Kidney (tissue), 14 donors: ENCODE measurements around the gene DOCK7. TPM values are rescaled to one million over a fixed set of nuclear protein-coding genes. Genes with fewer than 3 reads are reported as not detected.
A peak's percentile ranks its signal among the peaks of the same experiment; 100 is the strongest.

Experiments used
- DNase-seq, 5 donors: peaks; one replicate each; pipeline ENCODE4 v3.0.0-alpha.2; 2013 to 2020
- FAIRE-seq: peaks from 2 replicates; lab custom pipeline; 2012; peaks lifted over from hg19 to GRCh38; lab: Jason Lieb, UNC
- H3K27ac ChIP-seq, 2 donors: one replicate each; pipeline ENCODE4 v1.7.0; 2013; ENCODE audit warnings: low read depth in 2 of 2, low read length in 2 of 2, inconsistent platforms in 1 of 2
- H3K27me3 ChIP-seq: one replicate; pipeline ENCODE4 v1.7.1; 2013; ENCODE audit warnings: low read length, inconsistent platforms; ENCODE audit not compliant: control insufficient read depth, insufficient read depth
- H3K36me3 ChIP-seq, 3 donors: one replicate each; pipeline versions ENCODE4 v1.7.0 to v1.7.1; 2013; ENCODE audit warnings: low read length in 3 of 3, control low read depth in 1 of 3, inconsistent platforms in 1 of 3; ENCODE audit not compliant: insufficient read depth in 3 of 3, control insufficient read depth in 2 of 3
- H3K4me1 ChIP-seq, 3 donors: one replicate each; pipeline versions ENCODE4 v1.7.0 to v1.7.1; 2013; ENCODE audit warnings: low read length in 3 of 3, inconsistent platforms in 1 of 3, low read depth in 1 of 3; ENCODE audit not compliant: control insufficient read depth in 2 of 3, insufficient read depth in 2 of 3
- H3K4me3 ChIP-seq, 3 donors: one replicate each; pipeline versions ENCODE4 v1.7.0 to v1.8.1; 2013; ENCODE audit warnings: low read length in 3 of 3, control low read depth in 1 of 3, inconsistent platforms in 1 of 3
- H3K9ac ChIP-seq, 3 donors: one replicate each; pipeline versions ENCODE4 v1.7.0 to v1.7.1; 2013; ENCODE audit warnings: low read length in 3 of 3, control low read depth in 1 of 3, inconsistent platforms in 1 of 3
- H3K9me3 ChIP-seq, 3 donors: one replicate each; pipeline versions ENCODE4 v1.7.0 to v1.7.1; 2013; ENCODE audit warnings: low read length in 3 of 3, control low read depth in 1 of 3, inconsistent platforms in 1 of 3; ENCODE audit not compliant: control insufficient read depth in 2 of 3, insufficient read depth in 1 of 3
- CTCF ChIP-seq: IDR thresholded peaks from 3 replicates; pipeline ENCODE4 v1.5.1; 2012; ENCODE audit warnings: mild to moderate bottlenecking, moderate library complexity, borderline replicate concordance; ENCODE audit not compliant: insufficient read depth; ENCODE audit errors: extremely low read depth
- intact Hi-C: fragments of 100-400 bp; cut with DNase I; formaldehyde crosslinking; loops from one replicate; pipeline ENCODE4 v1.11.1; 2022
- polyA plus RNA-seq: library from polyadenylated mRNA; stranded (reverse); fragments of 350-450 nt; fragmentation: Illumina TruSeq; extraction: RNeasy Lipid Tissue Mini Kit (QIAGEN cat#74804); gene quantifications from one replicate; pipeline ENCODE4 v1.2.3, GENCODE V29; 2014; ENCODE audit warnings: low read depth, low replicate concordance; ENCODE audit not compliant: insufficient read depth
- total RNA-seq: library from RNA; stranded (reverse); fragmentation: NEBNext Ultra II Directional; extraction: Animal tissue kit (Norgen Biotek cat#: 25700); gene quantifications from one replicate; pipeline ENCODE4 v1.2.1, GENCODE V29; 2021
- donor health status: control.
- donor health status: control.
- donor health status: control.
- donor health status: control.
- donor health status: control.
- donor health status: DM: yes; HTN: yes; CAD: no.
- donor health status: Normal renal cell carcinoma (clear cell type).

The DOCK7 gene
- total and polyA plus RNA-seq, 2 donors from 2014 or later = 11.0 to 34.0 TPM

DNA sequence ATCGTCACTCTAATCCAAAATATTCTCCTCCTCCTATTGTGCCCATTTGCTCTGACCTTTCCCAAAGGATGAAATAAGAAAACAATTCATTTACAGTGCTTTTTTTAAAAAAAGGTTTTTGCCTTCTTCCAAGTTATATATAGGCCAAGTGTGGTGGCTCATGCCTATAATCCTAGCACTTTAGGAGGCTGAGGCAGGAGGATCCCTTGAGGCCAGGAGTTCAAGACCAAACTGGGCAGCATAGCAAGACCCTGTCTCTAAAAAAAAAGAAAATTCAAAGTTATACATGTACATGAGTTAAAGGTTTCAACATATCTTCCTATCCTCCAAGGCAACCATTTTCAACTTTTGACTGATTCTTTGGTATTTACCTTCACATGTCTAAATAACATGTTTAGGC is 261.4 kb downstream of the DOCK7 start:
- intact Hi-C loops = no loop called here
- no peak for TF ChIP-seq CTCF
- no peaks in the 10 kb centered on the region for H3K9me3 ChIP-seq
- no peaks in the 10 kb centered on the region for H3K27me3 ChIP-seq
- DNase-seq (no peak), FAIRE-seq (no peak)
- no peaks in the 10 kb centered on the region for H3K36me3 ChIP-seq
- H3K9ac ChIP-seq = no peak overlapping the region
- no peaks in the 10 kb centered on the region for H3K4me1 ChIP-seq
- H3K27ac ChIP-seq = no peak overlapping the region
- H3K4me3 ChIP-seq = no peak overlapping the region

DNA sequence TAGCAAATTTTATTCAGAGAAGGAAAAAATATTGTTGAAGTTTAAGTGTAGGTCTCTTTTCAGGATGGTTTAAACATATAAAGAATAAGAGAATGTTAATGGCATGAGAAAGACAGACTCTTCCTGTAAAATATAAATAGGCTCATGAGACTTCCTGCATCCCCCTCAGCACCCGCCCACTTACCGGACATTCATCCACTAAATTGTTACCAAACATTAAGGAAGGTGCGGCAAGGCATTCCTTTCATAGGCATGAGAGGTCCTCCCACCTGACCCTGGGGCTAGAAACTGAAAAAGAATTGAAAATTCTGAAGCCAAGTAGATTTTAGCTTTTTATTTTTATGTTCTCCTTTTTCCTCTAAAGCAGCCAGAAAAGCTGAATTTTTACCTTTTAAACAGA is 261.9 kb downstream of the DOCK7 start:
- Histone ChIP-seq H3K27me3 (no peaks in the 10 kb centered on the region), H3K4me1 (no peaks in the 10 kb centered on the region), H3K27ac (no peak overlapping the region), H3K9me3 (no peaks in the 10 kb centered on the region), H3K36me3 (no peaks in the 10 kb centered on the region), H3K4me3 (no peak overlapping the region), H3K9ac (no peak overlapping the region)
- TF ChIP-seq CTCF = no peak
- DNase-seq (peak in 1 of 5 donors; percentile 25), FAIRE-seq (no peak)
- intact Hi-C loops = no loop called here

- H3K36me3 ChIP-seq = no peaks in the 10 kb centered on the region
- H3K4me1 ChIP-seq = no peaks in the 10 kb centered on the region
- peak in 1 of 5 donors; percentile 27 for DNase-seq
- no peak overlapping the region for H3K9ac ChIP-seq
- no peak for TF ChIP-seq CTCF
- H3K4me3 ChIP-seq = no peak overlapping the region
- H3K9me3 ChIP-seq = no peaks in the 10 kb centered on the region
- no peaks in the 10 kb centered on the region for H3K27me3 ChIP-seq
- H3K27ac ChIP-seq = no peak overlapping the region
- intact Hi-C loops = no loop called here
- no peak for FAIRE-seq
These were observed 263.1 kb downstream of the DOCK7 start for GRCh38 chr1:62425041-62425440.

DNA sequence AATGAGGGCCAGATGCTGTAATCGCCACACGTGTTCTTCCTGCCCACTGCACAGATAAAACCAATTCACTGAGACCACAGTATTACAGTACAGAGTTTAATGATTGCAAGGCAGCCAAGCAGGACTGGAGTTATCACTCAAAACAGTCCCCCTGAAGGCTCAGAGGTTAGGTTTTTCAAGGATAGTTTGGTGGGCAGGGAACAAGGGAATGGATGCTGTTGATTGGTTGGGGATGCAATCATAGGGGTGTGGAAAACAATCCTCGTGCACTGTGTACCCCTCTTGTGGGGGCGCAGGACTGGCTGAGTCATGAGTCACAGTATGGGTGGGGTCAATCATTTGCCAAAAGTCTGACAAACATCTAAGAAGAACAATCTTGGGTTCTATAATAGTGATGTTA is 263.8 kb downstream of the DOCK7 start:
- FAIRE-seq = no peak
- DNase-seq = no peak
- H3K9me3 ChIP-seq = no peaks in the 10 kb centered on the region

More for the DNA sequence above, 263.8 kb downstream of the DOCK7 start:
- Histone ChIP-seq H3K9ac (no peak overlapping the region), H3K36me3 (no peaks in the 10 kb centered on the region), H3K4me3 (no peak overlapping the region), H3K4me1 (no peaks in the 10 kb centered on the region), H3K27me3 (no peaks in the 10 kb centered on the region), H3K27ac (no peak overlapping the region)
- intact Hi-C loops = no loop called here
- no peak for TF ChIP-seq CTCF
